PFSK-1 (cell line): ENCODE results near the gene CLDN22.

ENCODE experiments used
- FOXP2 ChIP-seq: optimal IDR thresholded peaks from 2 replicates; pipeline ENCODE3; 2011; ENCODE audit warnings: borderline replicate concordance, control low read depth, inconsistent platforms; ENCODE audit not compliant: insufficient read depth; ENCODE audit errors: extremely low read length, extremely low read depth
- POLR2AphosphoS5 ChIP-seq: IDR thresholded peaks from 2 replicates; pipeline ENCODE4 v1.6.1; 2012; ENCODE audit warnings: low read depth, mild to moderate bottlenecking, control low read depth, low read length, moderate library complexity
- SIN3A ChIP-seq: IDR thresholded peaks from 2 replicates; pipeline ENCODE4 v1.6.1; 2012; ENCODE audit warnings: mild to moderate bottlenecking, low read length, moderate library complexity, borderline replicate concordance; ENCODE audit not compliant: insufficient read depth
- TAF1 ChIP-seq: IDR thresholded peaks from 2 replicates; pipeline ENCODE4 v1.6.1; 2012; ENCODE audit warnings: low read length, control low read depth, borderline replicate concordance; ENCODE audit not compliant: insufficient read depth
- TF ChIP-seq, protein P1 (sequence below), 2 experiments: IDR thresholded peaks; 2 replicates each; pipeline versions ENCODE4 v1.6.1 to v1.8.0; 2011 to 2012; ENCODE audit warnings: low read depth in 2 of 2, low read length in 2 of 2, control low read depth in 1 of 2, inconsistent platforms in 1 of 2, mild to moderate bottlenecking in 1 of 2, moderate library complexity in 1 of 2; ENCODE audit not compliant: insufficient read depth in 1 of 2

DNA sequence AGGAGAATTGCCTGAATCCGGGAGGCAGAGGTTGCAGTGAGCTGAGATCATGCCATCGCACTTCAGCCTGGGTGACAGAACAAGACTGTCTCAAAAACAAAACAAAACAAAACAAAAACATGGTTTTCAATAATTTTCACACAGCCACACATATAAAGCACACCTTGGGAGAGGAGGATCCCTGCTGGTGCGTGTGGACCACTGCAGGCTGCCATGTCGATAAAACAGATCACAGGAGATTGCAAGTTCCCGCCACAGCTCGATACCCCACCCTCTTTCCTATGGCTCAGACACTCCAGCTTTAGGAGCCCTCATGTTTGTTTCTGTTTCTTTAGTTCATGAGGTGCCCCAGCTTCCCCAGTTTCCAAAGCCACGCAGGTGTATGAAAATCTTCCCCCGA lies 33.5 kb upstream of the CLDN22 start:
- TF ChIP-seq SIN3A (no peak), TAF1 (no peak), POLR2AphosphoS5 (no peak), FOXP2 (no peak)
- TF ChIP-seq, protein P1, sequence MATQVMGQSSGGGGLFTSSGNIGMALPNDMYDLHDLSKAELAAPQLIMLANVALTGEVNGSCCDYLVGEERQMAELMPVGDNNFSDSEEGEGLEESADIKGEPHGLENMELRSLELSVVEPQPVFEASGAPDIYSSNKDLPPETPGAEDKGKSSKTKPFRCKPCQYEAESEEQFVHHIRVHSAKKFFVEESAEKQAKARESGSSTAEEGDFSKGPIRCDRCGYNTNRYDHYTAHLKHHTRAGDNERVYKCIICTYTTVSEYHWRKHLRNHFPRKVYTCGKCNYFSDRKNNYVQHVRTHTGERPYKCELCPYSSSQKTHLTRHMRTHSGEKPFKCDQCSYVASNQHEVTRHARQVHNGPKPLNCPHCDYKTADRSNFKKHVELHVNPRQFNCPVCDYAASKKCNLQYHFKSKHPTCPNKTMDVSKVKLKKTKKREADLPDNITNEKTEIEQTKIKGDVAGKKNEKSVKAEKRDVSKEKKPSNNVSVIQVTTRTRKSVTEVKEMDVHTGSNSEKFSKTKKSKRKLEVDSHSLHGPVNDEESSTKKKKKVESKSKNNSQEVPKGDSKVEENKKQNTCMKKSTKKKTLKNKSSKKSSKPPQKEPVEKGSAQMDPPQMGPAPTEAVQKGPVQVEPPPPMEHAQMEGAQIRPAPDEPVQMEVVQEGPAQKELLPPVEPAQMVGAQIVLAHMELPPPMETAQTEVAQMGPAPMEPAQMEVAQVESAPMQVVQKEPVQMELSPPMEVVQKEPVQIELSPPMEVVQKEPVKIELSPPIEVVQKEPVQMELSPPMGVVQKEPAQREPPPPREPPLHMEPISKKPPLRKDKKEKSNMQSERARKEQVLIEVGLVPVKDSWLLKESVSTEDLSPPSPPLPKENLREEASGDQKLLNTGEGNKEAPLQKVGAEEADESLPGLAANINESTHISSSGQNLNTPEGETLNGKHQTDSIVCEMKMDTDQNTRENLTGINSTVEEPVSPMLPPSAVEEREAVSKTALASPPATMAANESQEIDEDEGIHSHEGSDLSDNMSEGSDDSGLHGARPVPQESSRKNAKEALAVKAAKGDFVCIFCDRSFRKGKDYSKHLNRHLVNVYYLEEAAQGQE (IDR thresholded peaks at IDR 0.05; ENCODE audit: insufficient read depth in 1 of 2, low read depth in 2 of 2, low read length in 2 of 2) = no peak
